Stomach (tissue), 9 donors: ENCODE data around the gene CLIC5. TPM values are rescaled to one million over a fixed set of nuclear protein-coding genes. Genes with fewer than 3 reads are reported as not detected.

ENCODE experiments used
- DNase-seq, 2 donors: peaks; one replicate each; pipeline versions ENCODE4 v3.0.0 to v3.0.0-alpha.2; 2013 to 2019
- H3K27ac ChIP-seq, 5 donors: fragments of 200-600 bp in 4 of 5; sonication (generic) in 4 of 5; one replicate each; pipeline ENCODE4 v1.5.1; 2013 to 2019; ENCODE audit warnings: mild to moderate bottlenecking in 1 of 5, moderate library complexity in 1 of 5
- H3K27me3 ChIP-seq, 3 donors: fragments of 200-600 bp; sonication (generic); one replicate each; pipeline ENCODE4 v1.5.1; 2017 to 2019; ENCODE audit warnings: mixed run types in 1 of 3
- H3K36me3 ChIP-seq, 4 donors: fragments of 200-600 bp; sonication (generic); 1 replicate in 3 of 4; 2 replicates in 1 of 4; pipeline ENCODE4 v1.5.1; 2016 to 2019
- H3K4me1 ChIP-seq, 4 donors: fragments of 200-600 bp; sonication (generic); one replicate each; pipeline ENCODE4 v1.5.1; 2016 to 2019
- H3K4me3 ChIP-seq, 4 donors: fragments of 200-600 bp; sonication (generic) in 3 of 4; one replicate each; pipeline ENCODE4 v1.5.1; 2016 to 2019; ENCODE audit warnings: mild to moderate bottlenecking in 1 of 4
- H3K9me3 ChIP-seq, 4 donors: fragments of 200-600 bp; sonication (generic); one replicate each; pipeline ENCODE4 v1.5.1; 2016 to 2019
- CTCF ChIP-seq, 7 experiments: fragments of 450-650 bp in 4 of 7; fragments of 200-600 bp in 3 of 7; sonication (generic) in 3 of 7; IDR thresholded peaks; one replicate each; pipeline ENCODE4 v1.5.1; 2016 to 2019; ENCODE audit warnings: antibody characterized with exemption in 7 of 7, control low read depth in 2 of 7, mild to moderate bottlenecking in 1 of 7
- EP300 ChIP-seq: sonication (generic); formaldehyde crosslinking; IDR thresholded peaks from one replicate; pipeline ENCODE4 v1.6.1; 2017; ENCODE audit warnings: antibody characterized with exemption
- POLR2A ChIP-seq, 4 donors: fragments of 450-650 bp; IDR thresholded peaks; one replicate each; pipeline ENCODE4 v1.6.1; 2016; ENCODE audit warnings: antibody characterized with exemption in 4 of 4, control low read depth in 2 of 4, mild to moderate bottlenecking in 1 of 4, moderate library complexity in 1 of 4
- POLR2AphosphoS5 ChIP-seq, 3 donors: sonication (generic); formaldehyde crosslinking; IDR thresholded peaks; one replicate each; pipeline ENCODE4 v1.6.1; 2016; ENCODE audit warnings: antibody characterized with exemption in 3 of 3
- WGBS, 5 donors: extraction: QIAGEN DNeasy Blood & Tissue Kit in 3 of 5; methylation state at CpG; one replicate each; pipeline versions ENCODE4 v1.1.5 to v1.1.7; 2013 to 2018; 5-methylcytosine and 5-hydroxymethylcytosine counted together
- intact Hi-C: fragments of 100-400 bp; cut with DNase I; formaldehyde crosslinking; loops from one replicate; pipeline ENCODE4 v1.15.1; 2023; ENCODE audit warnings: low total_unique reads
- polyA plus RNA-seq, 3 donors: library from polyadenylated mRNA; stranded (reverse); fragments of 200-250 nt; gene quantifications; one replicate each; pipeline ENCODE4 v1.2.3, GENCODE V29; 2013
- total RNA-seq, 5 donors: library from RNA; depleted of rRNA; stranded (reverse); fragments of >200 nt; gene quantifications; one replicate each; pipeline versions ENCODE4 v1.1.0 to v1.2.3, GENCODE V29; 2014 to 2016
- donor health status: healthy with polysubstance abuse.
- donor health status: Bipolar disorder and iron deficiency.
- donor health status: healthy.

CLIC5 gene
- total and polyA plus RNA-seq, 8 donors: 0.19 to 30.4 (median 2.0) TPM; not detected in 1

GRCh38 chr6:45952546-45952945 is 63.1 kb downstream of the CLIC5 start:
- Histone ChIP-seq H3K27ac (no peak overlapping the region), H3K27me3 (no peaks in the 10 kb centered on the region), H3K9me3 (no peaks in the 10 kb centered on the region), H3K4me3 (no peak overlapping the region), H3K4me1 (peaks cover 0 to 12% (median 5%) of the 10 kb centered on the region in 4 donors), H3K36me3 (no peaks in the 10 kb centered on the region)
- no peak for DNase-seq
- 77 to 89% (median 88%) methylated on average over 3 of the region's 3 CpGs for WGBS, 5 donors
- TF ChIP-seq POLR2AphosphoS5 (IDR thresholded peaks at IDR 0.05): no peak
- TF ChIP-seq EP300: no peak
- no peak for TF ChIP-seq CTCF (IDR thresholded peaks at IDR 0.05)
- TF ChIP-seq POLR2A (IDR thresholded peaks at IDR 0.05): no peak
- intact Hi-C loops: no loop called here

GRCh38 chr6:45952168-45952529 is 63.5 kb downstream of the CLIC5 start:
- intact Hi-C loops: no loop called here
- 62 to 71% (median 69%) methylated on average over 7 of the region's 7 CpGs for WGBS, 5 donors
- H3K27me3 ChIP-seq: no peaks in the 10 kb centered on the region
- H3K4me3 ChIP-seq: no peak overlapping the region
- no peaks in the 10 kb centered on the region for H3K36me3 ChIP-seq
- TF ChIP-seq CTCF (IDR thresholded peaks at IDR 0.05) (no peak), EP300 (no peak), POLR2A (IDR thresholded peaks at IDR 0.05) (no peak), POLR2AphosphoS5 (IDR thresholded peaks at IDR 0.05) (no peak)
- peaks cover 0 to 12% (median 5%) of the 10 kb centered on the region in 4 donors for H3K4me1 ChIP-seq
- no peak overlapping the region for H3K27ac ChIP-seq
- no peaks in the 10 kb centered on the region for H3K9me3 ChIP-seq
- no peak for DNase-seq

GRCh38 chr6:45951321-45952167 is 64.1 kb downstream of the CLIC5 start:
- peak in 1 of 2 donors; percentile 69 for DNase-seq
- H3K27me3 ChIP-seq: no peaks in the 10 kb centered on the region
- intact Hi-C loops: no loop called here
- peaks cover 0 to 12% (median 5%) of the 10 kb centered on the region in 4 donors for H3K4me1 ChIP-seq
- 46 to 53% (median 48%) methylated on average over 11 of the region's 11 CpGs for WGBS, 5 donors
- no peaks in the 10 kb centered on the region for H3K9me3 ChIP-seq
- TF ChIP-seq CTCF (IDR thresholded peaks at IDR 0.05): no peak
- no peak for TF ChIP-seq POLR2A (IDR thresholded peaks at IDR 0.05)
- TF ChIP-seq EP300: no peak
- no peak for TF ChIP-seq POLR2AphosphoS5 (IDR thresholded peaks at IDR 0.05)
- H3K4me3 ChIP-seq: no peak overlapping the region
- no peak overlapping the region for H3K27ac ChIP-seq
- no peaks in the 10 kb centered on the region for H3K36me3 ChIP-seq

- 57 to 88% (median 64%) methylated on average over 7 of the region's 7 CpGs for WGBS, 5 donors
- TF ChIP-seq POLR2A (IDR thresholded peaks at IDR 0.05) (no peak), CTCF (IDR thresholded peaks at IDR 0.05) (no peak), POLR2AphosphoS5 (IDR thresholded peaks at IDR 0.05) (no peak), EP300 (no peak)
- intact Hi-C loops: no loop called here
- DNase-seq: no peak
- no peaks in the 10 kb centered on the region for H3K27me3 ChIP-seq
- H3K4me1 ChIP-seq: peaks cover 0 to 16% (median 5%) of the 10 kb centered on the region in 4 donors
- no peaks in the 10 kb centered on the region for H3K9me3 ChIP-seq
- H3K27ac ChIP-seq: no peak overlapping the region
- H3K36me3 ChIP-seq: no peaks in the 10 kb centered on the region
- H3K4me3 ChIP-seq: no peak overlapping the region
These were observed 66.4 kb downstream of the CLIC5 start for GRCh38 chr6:45949256-45949655.
